AML-193 (cell line): ENCODE measurements around the gene SULT2A1.
"Not testable (repeated sequence)": the region's sequence is repeated elsewhere in the genome, so short reads cannot be mapped to it uniquely, and the experiment has no call there.

Source experiments
- DNase-seq, 2 experiments: peaks; one replicate each; lab custom pipeline; 2025; lab: John Stamatoyannopoulos, UW

The SULT2A1 gene, protein sequence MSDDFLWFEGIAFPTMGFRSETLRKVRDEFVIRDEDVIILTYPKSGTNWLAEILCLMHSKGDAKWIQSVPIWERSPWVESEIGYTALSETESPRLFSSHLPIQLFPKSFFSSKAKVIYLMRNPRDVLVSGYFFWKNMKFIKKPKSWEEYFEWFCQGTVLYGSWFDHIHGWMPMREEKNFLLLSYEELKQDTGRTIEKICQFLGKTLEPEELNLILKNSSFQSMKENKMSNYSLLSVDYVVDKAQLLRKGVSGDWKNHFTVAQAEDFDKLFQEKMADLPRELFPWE

DNA sequence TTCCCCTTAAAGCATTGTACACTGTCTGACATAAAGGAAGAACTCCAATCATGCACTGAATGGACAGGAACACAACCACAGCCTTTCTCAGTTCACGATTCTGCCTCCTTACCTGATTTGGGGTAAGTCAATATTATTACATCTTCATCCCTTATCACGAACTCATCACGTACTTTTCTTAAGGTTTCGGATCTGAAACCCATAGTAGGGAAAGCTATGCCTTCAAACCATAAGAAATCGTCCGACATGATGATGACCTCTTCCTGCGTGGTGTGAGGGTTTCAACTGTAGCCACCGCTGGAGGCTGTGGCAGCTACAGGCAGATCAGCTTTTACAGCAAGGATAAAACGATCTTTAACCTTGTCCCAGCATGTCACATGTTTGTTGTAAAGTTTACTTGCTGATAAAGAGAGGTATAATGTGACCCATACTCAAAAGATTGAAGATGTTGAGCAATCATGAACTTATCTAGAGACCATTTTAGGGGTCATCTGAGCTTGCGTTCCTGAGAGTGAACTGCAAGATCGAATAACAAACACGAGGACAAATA lies at the start of gene SULT2A1:
TSS of gene SULT2A1 (minus strand) at position 306 of the 550 bp plus-strand sequence. CDS start at position 248, 58 bp downstream.
- DNase-seq: no peak

DNA sequence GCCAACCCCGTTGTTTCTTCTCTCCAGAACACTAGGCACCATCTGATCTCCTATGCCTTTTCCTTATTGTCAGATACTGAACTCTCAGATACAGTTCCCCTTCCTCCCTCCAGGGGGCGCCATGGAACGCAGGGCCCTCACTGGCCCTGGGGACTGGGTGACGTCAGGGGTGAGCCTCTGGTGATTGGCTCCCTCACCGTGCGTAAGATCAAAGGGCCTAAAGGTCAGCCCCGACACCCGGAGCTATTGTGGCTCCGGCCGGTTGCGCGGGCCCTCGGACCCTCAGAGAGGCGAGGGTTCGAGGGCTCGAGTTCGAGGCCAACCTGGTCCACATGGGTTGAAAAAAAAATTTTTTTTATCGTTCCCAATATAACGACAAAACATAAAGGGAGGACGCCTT lies 42.5 kb upstream of the SULT2A1 start:
- DNase-seq: not testable (repeated sequence)

DNA sequence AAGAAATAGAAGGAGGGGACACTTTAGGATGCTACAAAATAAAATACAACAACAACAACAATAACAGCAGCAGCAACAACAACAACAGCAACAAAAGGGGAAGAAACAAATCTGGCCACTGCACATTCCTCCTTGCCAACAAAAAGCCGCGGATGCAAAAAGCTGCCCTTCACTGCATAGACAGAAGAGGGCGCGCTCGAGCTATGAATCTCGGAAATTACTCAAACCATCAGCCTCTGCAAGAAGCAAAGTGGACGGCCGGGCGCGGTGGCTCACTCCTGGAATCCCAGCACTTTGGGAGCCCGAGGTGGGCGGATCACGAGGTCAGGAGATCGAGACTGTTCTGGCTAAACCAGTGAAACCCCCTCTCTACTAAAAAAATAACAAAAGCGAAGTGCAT lies 34.0 kb upstream of the SULT2A1 start:
- DNase-seq: not testable (repeated sequence)

DNA sequence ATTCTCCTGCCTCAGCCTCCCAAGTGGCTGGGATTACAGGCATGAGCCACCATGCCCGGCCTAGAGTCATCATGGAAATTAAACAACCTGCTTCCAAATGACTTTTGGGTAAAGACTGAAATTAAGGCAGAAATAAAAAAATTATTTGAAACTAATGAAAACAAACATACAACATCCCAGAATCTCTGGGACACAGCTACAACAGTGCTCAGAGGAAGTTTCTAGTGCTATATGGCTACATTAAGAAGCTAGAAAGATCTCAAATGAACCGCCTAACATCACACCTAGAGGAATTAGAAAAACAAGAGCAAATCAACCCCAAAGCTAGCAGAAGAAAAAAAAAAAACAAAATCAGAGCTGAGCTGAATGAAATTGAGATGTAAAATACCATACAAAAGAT lies 24.1 kb upstream of the SULT2A1 start:
- not testable (repeated sequence) for DNase-seq

DNA sequence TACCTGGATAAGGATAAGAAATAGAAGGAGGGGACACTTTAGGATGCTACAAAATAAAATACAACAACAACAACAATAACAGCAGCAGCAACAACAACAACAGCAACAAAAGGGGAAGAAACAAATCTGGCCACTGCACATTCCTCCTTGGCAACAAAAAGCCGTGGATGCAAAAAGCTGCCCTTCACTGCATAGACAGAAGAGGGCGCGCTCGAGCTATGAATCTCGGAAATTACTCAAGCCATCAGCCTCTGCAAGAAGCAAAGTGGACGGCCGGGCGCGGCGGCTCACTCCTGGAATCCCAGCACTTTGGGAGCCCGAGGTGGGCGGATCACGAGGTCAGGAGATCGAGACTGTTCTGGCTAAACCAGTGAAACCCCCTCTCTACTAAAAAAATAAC lies 23.2 kb upstream of the SULT2A1 start:
- DNase-seq: not testable (repeated sequence)

DNA sequence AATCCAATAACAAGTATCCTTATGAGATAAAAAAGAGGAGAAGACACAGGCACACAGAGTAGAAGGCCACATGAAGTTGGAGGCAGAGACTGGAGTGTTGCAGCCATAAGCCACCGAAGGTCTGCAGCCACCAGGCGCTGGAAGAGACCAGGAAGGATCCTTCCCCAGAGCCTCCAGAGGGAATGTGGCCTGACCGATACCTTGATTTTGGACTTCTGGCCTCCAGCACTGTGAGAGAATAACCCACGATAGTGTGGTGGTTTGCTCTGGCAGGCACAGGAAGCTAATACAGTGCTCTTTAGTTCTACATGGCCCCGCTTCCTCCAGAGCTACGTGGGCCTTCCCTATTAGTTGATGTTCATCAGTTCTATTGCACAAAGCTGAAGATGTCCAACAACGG lies 15.3 kb upstream of the SULT2A1 start:
- DNase-seq: no peak

DNA sequence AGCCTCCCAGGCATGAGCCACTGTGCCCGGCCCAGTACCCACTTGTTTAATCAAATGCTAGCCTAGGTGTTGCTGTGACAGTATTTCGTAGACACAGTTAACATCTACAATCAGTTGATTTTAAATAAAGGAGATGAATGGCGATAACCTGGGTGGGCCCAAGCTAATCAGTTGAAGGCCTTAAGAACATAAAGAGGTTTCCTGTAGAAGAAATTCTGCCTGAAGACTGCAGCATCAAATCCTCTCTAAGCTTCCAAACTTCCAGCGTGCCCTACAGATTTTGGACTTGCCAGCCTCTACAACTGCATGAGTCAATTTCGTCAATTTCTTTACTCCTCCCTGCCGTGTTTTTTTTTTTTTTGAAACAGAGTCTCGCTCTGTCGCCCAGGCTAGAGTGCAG lies 13.2 kb upstream of the SULT2A1 start:
- no peak for DNase-seq

DNA sequence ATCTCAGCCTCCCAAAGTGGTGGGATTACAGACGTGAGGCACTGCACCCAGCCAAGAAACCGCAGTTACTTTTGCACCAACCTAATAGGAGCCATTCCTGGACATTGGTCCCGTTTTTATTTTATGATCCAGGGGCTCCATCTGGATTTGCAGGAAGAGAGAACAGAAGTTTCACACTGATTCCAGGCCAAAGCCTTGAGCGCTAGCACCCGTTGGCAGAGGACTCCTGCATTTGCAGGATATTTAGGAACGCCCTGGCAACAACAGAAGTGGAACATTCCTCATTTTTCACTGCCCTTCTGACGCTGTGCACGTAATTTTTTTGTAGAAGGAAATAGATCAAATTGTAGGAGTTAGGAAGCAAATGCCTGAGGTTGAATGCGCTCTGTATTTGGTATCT lies 11.7 kb upstream of the SULT2A1 start:
- DNase-seq: no peak

DNA sequence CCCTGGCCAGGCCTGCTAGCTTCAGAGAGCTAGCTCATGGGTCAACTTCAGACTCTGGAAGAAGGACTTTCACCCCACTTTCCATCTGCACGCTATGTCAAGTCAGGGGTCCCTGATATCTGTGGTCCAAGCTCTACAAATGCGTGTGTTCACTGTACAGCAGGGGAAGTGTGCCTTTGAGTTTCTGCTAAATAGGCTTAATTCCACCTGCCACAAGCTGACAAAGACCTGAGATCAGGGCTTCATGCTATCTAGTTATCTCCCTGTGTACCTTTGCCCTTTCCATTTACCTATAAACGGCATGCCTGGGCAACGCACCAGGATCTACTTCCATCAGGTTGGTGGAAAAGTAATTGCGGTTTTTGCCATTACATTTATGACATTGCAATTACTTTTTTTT lies 10.7 kb upstream of the SULT2A1 start:
- DNase-seq: no peak

DNA sequence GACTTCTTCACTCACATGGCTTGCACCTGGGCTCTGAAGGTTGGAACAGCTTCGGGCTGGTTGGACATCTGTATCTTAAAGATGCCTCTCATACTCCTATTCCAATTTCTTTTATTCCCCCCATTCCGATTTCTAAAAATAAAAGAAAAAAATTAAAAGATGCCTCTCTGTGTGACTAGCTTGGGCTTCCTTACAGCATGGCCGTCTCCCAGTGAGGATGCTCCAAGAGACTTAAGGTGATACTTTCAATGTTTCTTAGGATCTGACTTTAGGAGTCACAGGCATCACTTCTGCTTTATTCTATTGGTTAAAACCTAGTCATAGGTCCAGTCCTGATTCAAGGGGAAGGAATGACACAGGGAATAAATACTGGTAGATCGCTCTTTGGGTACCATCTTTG lies 9.9 kb upstream of the SULT2A1 start:
- DNase-seq: no peak

DNA sequence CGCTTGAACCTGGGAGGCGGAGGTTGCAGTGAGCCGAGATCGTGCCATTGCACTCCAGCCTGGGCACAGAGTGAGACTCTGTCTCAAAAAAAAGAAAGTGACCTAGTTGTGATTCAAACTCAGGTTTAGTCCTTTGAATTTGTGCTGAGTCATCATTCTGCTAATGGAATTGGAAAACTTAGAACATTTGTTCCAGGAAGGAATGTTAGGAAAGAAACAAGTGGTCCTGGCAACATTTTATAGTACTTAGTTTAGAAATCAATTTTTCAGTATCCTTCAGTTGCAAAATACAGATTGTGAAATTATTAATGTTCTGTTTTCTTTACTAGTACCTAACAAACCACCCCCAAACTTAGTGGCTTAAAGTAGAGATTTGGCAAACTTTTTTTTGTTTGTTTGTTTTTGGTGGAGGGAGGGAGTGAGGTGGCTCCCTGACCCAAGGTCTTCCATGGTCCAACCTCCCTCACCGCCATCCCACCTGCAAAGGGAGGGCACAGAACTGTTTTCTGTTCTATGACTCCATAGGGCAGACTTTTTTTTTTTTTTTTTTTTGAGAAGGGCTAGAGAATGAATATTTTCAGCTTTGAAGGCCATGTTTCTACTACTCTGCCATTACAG lies 9.2 kb upstream of the SULT2A1 start:
- DNase-seq: no peak

DNA sequence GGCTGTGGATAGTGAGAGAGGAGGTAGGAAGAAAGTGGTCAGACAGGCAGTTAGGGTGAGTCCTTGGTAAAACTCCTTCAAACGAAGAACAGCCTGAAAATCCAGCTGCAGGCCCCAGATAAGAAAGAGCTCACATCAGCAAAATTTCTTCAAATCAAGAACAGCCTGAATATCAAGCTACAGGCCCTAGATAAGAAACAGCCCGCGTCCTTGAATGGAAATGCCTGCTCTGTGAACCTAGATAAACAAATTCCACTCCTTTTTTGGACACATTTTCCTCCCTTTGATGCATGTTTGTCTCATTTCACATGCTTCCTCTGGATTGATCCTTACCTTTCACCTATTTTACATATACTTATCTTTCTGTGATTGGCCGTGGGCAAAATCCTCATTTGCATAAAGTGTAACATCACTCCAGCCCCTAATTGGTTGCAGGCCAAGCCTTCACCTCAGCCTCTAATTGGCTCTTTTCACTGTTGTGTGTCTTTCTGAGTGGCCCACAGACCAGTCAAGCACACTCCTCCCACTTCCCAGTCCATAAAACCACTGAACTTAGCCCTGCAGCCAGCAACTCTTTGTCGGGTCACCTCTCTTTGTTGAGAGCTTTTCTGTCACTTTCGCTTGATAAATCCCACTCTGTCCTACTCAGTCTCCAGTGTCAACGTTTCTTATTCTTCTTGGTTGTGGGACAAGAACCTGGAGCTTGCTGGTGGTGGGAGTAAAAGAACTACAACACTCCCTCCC lies 6.0 kb upstream of the SULT2A1 start:
- no peak for DNase-seq

DNA sequence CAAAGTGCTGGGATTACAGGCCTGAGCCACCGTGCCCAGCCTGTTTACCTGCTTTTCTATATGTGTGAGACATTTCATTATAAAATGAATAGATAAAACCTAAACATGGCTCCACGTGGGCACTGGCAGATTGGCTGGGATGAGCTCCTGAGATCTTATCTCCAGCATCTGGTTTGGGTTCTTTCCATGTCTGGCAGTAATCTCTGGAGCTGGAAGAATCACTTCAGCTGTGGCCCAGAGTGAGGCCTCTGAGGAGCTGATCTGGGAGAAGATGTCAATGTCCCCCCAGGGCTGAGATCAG lies 5.5 kb upstream of the SULT2A1 start:
- no peak for DNase-seq

DNA sequence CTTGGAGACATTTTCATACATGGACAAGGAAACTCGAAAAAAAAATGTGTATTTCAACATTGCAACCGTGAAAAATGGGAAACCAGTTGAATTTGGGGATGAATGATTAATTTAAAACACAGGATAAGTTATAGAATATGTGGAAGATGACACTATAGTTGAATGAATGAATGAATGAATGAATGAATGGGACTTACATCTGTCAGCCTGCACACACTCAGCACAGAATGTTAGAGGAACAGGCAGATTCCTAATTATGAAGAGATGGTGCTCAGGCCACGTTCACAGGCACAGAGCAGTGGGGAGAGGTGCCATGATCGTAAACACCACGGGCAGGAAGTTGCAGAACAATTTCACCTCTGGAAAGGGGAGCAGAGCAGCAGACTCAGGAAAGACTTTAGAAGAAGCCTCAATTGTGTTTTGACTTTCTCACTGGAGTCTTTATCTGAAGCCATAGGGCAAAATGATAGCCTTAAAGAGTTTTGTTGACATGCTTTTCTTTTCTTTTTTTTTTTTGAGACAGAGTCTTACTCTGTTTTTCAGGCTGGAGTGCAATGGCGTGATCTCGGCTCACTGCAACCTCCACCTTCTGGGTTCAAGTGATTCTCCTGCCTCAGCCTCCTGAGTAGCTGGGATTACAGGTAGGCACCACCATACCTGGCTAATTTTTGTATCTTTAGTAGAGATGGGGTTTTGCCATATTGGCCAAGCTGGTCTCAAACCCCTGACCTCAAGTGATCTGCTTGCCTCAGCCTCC lies 4.9 kb upstream of the SULT2A1 start:
- no peak for DNase-seq

DNA sequence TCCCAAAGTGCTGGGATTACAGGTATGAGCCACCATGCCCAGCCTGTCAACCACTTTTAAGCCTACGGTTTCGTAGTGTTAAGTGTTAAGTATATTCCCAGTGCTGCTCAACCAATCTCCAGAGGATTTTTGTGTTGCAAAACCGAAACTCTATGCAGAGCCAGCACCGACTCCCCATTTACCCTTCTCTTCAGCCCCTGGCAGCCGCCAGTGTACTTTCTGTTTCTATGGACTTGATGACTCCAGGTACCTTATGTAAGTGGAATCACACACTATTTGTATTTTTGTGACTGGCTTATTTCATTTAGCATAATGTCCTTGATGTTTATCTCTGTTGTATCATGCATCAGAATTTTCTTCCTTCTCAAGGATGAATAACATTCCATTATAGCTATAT lies 1.1 kb downstream of the SULT2A1 start:
- no peak for DNase-seq

DNA sequence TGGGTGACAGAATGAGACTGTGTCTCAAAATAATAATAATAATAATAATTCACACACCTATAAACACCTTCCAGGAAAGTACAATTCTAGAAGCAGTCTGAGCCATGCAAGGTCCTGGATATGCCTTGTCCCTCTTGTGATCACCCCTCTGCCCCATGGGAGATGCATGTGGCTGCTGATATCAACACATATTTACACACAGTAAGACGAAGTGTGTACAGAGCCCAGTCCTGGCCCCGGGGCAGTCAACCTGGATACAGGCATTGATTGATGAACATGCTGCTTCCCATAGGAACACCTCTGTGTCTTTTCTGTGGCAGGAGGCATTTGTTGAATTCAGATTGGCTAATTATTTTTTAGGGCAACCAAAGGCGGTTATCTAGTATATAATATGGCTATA lies 3.2 kb downstream of the SULT2A1 start:
- no peak for DNase-seq

DNA sequence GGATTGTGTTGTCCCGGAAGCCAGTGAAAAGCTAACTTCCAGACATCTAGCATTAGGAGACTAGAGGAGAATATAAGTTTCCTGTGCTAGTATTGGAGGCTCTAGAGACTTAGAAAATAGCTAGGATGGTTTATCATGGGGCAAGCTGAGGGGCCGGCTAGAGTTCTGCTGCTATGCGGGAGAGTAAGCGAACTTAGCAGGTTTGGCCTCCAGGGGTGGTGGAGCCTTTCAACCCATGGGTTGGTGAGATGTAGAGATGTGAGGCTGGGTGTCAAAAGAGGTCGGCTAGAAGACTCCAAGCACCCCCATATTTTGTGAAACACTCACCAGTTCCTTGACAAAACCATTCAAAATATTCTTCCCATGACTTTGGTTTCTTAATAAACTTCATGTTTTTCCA lies 4.4 kb downstream of the SULT2A1 start:
- DNase-seq: no peak

DNA sequence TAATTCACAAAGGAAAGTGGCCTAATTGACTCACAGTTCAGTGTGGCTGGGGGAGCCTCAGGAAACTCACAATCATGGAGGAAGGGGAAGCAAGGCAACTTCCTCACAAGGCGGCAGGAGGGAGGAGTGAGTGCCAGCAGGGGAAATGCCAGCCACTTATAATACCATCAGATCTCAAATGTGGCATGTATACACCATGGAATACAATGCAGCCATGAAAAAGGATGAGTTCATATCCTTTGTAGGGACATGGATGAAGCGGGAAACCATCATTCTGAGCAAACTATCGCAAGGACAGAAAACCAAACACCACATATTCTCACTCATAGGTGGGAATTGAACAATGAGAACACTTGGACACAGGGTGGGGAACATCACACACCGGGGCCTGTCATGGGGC lies 6.7 kb downstream of the SULT2A1 start:
- not testable (repeated sequence) for DNase-seq

DNA sequence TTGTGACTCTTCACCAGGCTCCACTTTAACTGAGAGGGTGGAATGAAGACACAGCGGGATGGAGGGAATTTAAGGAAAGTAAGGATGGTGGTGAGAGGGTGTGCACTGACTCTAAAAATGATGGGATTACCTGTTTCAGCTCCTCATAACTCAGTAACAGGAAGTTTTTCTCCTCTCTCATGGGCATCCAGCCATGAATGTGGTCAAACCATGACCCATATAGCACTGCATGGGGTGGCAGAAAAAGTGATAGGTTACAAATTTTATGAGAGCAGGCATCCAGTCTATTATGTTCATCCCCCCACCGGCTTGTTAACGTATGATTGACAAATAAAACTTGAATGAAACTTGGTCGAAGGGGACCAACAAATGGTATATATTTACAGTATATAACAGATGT lies 7.2 kb downstream of the SULT2A1 start:
- DNase-seq: no peak

DNA sequence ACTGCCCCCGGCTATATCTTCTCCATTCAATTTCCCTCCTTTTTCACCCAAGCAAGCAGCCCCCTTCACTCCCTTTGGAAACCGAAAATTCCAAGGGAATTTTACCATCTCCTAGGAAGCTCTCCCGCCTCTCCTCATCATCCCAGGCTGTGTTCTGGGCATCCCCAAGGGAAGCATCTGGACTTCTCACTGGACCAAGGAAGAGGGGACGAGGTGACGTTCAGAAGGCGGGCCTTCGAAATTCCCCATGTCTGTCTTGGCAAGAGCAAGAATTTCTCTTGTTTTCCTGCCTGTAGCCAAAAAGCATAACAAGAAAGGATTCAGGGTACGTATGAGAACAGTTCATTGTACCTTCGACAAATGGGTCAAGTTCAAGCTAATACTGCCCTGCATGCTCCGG lies 20.9 kb downstream of the SULT2A1 start:
- no peak for DNase-seq

DNA sequence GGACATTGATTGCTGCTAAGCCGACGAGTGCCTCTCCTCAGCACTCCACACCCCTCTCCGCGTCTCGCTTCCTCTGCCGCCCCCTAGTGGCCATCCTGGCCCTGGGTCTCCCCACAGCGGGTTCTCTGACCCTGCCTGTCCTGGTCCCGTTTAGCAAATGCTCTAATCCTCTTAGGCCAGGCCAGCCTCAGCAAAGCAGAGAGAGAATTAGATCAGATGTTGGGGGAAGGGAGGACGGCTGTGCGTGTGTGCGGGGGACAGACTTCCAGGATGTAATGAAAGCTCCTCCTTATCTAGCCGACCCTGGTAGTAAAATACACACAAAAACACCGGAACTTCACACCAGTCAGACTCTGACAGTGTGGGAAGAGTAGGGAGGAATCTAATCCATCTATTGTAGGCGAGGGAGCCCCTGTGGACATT lies 22.6 kb downstream of the SULT2A1 start:
- peak; percentile 46 to 51 for DNase-seq

DNA sequence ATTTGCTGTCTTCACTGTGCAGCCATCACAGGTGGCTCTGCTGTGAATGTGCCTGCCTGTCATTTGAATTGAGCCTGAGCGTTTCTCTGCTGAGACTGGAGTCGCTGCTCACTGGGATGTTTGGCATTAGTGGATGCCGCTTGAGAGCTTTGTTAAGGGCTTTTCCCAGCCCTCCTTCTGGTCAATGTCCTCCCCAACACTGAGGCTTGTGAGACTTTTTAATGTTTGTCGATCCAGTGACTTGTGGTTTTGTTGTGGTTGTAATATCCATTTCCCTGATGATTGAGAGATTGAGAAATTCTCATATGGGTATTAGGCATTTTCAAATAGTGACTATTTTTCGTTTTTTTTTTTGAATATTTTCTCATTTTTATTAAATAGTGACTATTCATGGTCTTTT lies 24.5 kb downstream of the SULT2A1 start:
- DNase-seq: no peak
